Adipose tissue (tissue), 3 donors: ENCODE results near the gene CASP14. TPM values are rescaled to one million over a fixed set of nuclear protein-coding genes. Genes with fewer than 3 reads are reported as not detected.
"Not testable (repeated sequence)": the region's sequence is repeated elsewhere in the genome, so short reads cannot be mapped to it uniquely, and the experiment has no call there.

Source experiments
- H3K27ac ChIP-seq: one replicate; pipeline ENCODE4 v1.5.1; 2013; ENCODE audit warnings: low read depth, low read length
- WGBS, 3 donors: extraction: QIAGEN DNeasy Blood & Tissue Kit; methylation state at CpG; one replicate each; pipeline ENCODE4 v1.1.7; 2013; 5-methylcytosine and 5-hydroxymethylcytosine counted together
- polyA plus RNA-seq, 3 donors: library from polyadenylated mRNA; stranded (reverse); fragments of 200-250 nt; gene quantifications; one replicate each; pipeline ENCODE4 v1.2.3, GENCODE V29; 2013
- donor health status: healthy with polysubstance abuse.
- donor health status: Bipolar disorder and iron deficiency.
- donor health status: healthy.

CASP14 gene, protein sequence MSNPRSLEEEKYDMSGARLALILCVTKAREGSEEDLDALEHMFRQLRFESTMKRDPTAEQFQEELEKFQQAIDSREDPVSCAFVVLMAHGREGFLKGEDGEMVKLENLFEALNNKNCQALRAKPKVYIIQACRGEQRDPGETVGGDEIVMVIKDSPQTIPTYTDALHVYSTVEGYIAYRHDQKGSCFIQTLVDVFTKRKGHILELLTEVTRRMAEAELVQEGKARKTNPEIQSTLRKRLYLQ
- not detected for polyA plus RNA-seq

DNA sequence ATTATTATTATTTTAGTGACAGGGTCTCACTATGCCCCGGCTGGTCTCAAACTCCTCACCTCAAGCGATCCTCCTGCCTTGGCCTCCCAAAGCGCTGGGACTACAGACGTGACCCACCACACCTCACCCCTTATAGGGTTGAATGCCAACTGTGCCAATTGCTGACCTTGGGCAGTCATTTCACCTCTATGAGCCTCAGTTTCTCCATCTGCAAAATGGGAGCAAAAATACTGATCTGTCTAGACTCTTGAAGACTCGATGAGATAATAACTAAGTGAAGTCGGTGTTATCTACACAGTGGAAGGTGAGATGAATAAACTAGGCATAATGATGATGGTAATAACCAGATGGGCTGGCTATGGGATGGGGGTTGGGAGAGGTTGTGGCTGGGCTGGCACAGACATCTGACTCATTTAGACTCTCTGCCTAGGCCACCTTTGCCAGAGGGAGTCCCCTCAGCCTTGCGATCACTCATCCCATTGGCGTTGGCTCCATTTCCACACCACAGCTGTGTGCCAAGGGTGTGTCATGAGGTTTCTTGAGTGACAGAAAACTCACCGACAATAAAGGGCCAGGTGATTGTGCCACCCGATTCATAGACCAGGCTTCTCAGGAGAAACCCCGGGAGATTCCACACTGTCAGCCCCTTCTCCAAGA is at the start of gene CASP14:
Gene CASP14, plus strand, starts transcription at position 596 of the 657 bp plus-strand sequence. CDS start 2,772 bp downstream, outside the sequence.
- H3K27ac ChIP-seq: no peak within 1 kb of the TSS
- 87 to 92% (median 91%) methylated on average over 11 of the region's 11 CpGs for WGBS, 3 donors

DNA sequence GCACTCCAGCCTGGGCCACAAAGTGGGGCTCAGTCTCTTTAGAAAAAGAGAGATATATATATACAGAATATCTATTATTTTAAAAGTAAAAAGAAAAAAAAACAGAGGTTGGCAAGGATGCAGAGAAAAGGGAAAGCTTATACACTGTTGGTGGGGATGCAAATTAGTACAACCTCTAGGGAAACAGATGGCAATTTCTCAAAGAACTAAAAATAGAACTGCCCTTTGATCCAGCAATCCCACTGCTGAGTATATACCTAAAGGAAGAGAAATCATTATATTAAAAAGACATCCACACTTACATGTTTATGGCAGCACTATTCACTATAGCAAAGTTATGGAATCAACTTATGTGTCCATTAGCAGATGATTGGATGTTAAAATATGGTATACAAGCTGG is 41.0 kb upstream of the CASP14 start:
- no peak overlapping the region for H3K27ac ChIP-seq

DNA sequence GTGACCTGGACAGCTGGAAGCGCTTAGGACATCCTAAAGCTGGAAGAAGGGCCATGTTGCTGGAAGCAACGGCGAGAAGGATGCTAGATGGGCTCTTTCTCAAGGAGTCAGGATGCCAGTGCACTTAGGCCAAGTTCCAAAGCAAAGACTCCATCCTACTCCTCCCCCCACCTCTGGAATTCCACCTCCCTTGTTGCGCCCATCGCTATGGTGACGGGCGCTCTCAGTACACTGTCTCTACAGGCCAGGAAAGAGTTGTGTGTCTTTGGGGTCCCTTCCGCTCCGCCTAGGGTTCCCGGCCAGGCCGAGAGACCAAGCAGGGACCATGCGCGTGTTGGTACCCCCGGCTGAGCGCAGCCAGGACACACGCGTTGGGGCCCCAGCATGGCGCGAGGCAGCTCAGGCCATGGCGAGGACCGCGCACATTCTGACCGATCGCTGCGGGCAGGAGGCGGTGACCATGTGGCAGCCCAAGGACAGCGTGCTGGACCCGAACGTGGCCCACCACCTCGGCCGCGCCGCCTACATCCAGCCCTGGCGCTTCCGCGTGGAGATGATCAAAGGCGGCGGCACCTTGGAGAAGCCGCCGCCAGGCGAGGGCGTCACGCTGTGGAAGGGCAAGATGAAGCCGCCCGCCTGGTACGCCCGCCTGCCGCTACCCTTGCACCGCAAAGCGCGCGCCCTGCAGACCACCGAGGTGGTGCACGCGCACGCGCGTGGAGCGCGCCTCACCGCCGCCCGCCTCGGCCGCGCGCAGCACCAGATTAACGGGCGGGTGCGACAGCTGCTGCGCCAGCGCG is 38.6 kb upstream of the CASP14 start:
- 4 to 15% (median 6%) methylated on average over 56 to 73 of the region's 73 CpGs for whole genome bisulfite sequencing, 3 donors
- H3K27ac ChIP-seq: no peak overlapping the region

DNA sequence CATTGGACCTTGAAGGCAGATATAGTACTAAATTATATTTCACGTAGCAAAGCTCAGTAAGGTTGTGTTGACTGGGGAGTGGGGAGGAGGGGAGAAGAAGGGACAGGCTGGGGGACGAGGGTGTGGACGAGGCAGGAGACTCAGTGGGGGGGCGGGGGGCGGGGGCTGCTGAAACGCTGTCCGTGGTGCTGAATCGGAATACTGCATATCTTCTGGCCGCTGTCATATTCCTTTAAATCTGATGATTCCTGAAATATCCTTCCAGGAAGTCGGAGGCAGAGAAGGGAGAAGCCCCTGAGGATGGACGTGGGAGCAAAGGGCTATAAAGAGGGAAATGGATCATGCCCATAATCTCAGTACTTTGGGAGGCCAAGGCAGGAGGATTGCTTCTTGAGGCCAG is 34.7 kb upstream of the CASP14 start:
- no peak overlapping the region for H3K27ac ChIP-seq
- WGBS, 3 donors: 10 to 16% (median 14%) methylated on average over 9 to 11 of the region's 11 CpGs

DNA sequence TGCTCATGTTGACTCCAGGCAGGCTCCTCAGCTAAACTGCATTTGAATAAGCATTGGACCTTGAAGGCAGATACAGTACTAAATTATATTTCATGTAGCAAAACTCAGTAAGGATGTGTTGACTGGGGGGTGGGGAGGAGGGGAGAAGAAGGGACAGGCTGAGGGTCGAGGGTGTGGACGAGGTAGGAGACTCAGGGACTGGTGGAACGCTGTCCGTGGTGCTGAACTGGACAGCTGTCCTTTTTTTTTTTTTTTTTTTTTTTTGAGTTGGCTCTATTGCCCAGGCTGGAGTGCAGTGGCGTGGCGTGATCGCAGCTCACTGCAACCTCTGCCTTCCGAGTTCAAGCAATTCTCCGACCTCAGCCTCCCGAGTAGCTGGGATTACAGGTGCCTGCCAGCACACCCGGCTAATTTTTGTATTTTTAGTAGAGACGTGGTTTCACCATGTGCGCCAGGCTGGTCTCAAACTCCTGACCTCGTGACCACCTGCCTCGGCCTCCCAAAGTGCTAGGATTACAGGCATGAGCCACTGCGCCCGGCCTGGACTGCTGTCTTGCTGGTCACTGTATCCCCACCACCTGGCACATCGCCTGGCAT is 33.2 kb upstream of the CASP14 start:
- H3K27ac ChIP-seq: no peak overlapping the region
- WGBS, 3 donors: 35 to 39% (median 37%) methylated on average over 18 of the region's 18 CpGs

DNA sequence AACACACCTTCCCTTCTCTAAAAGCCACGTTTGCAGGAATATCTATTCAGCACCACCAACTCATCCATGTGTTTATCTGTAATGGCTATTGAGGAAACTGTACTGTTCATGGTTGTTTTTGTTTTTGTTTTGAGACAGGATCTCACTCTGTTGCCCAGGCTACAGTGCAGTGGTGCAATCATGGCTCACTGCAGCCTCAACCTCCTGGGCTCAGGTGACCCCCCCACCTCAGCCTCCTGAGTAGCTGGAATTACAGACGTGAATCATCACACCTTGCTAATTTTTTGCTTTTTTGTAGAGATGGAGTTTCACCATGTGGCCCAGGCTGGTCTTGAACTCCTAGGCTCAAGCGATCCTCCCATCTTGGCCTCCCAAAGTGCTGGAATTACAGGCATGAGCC is 30.4 kb upstream of the CASP14 start:
- not testable (repeated sequence) for H3K27ac ChIP-seq
- 63 to 67% (median 64%) methylated on average over 3 of the region's 3 CpGs for WGBS, 3 donors

DNA sequence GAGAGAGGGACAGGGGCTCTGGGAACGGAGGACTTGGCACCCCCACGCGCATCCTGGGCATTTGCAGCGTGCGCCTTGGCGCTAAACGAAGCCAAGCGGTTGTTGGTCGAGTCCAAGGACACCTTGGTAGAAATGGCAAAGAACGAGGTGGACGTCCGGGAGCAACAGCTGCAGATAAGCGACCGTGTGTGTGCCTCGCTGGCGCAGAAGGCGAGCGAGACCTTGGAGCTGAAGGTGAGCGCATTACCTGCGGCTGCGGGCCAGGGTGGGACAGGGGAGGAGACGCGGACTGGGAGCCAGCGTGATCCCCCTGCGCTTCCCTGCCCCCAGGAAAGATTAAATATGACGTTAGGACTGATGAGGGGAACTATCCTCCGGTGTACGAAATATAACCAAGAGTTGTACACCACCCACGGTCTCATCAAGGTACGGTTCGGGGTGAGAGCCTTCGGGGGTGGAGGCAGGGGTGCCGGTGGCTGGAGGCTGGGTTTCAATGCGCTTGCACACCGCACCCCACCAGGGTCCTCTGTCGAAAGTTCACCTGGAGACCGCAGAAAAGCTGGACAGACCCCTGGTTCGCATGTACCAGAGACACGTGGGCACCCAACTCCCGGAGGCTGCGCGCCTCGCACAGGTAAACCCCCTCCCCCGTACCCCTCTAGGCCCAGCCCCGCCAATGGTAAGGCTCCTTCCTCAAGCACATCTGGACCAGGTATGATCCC is 27.8 kb upstream of the CASP14 start:
- WGBS, 3 donors: 75 to 78% (median 77%) methylated on average over 44 to 45 of the region's 45 CpGs
- H3K27ac ChIP-seq: no peak overlapping the region

DNA sequence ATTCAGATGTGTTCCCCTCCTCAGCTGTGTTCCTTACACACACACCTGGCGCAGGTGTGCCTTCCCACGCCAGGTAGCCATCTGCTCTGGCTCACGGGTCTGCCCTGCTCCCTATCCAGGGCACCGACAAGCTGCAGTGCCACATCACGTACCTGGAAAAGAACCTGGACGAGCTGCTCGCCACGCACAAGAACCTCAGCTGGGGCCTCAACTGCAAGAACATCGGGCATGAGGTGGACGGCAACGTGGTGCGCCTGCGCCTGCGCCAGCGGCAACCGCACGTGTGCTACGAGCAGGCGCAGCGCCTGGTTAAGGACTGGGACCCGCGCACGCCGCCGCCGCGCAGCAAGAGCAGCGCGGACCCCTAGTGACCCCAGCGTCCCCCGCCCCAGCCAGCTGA is 26.5 kb upstream of the CASP14 start:
- WGBS, 3 donors: 13 to 24% (median 22%) methylated on average over 31 of the region's 31 CpGs

DNA sequence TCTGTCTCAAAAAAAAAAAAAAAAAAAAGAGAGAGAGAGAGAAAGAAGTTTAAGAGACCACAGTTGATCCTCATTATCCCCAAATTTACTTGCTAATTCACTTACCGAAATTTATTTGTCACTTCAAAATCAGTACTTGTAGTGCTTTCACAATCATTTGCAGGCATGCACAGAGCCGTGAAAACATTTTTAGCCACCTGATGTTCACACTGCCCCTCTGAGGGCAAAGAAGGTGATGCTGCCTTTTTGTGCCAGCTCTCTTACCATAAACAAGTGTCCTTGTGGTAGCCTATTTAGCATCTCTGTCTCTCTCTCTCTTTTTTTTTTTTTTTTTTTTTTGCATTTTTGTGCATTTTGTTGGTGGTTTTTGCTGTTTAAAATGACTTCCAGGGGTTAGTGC is 24.1 kb upstream of the CASP14 start:
- H3K27ac ChIP-seq: no peak overlapping the region
- WGBS, 3 donors: 24 to 32% (median 31%) methylated on average over 2 of the region's 2 CpGs

More for the DNA sequence above, 26.5 kb upstream of the CASP14 start:
- H3K27ac ChIP-seq: no peak overlapping the region

DNA sequence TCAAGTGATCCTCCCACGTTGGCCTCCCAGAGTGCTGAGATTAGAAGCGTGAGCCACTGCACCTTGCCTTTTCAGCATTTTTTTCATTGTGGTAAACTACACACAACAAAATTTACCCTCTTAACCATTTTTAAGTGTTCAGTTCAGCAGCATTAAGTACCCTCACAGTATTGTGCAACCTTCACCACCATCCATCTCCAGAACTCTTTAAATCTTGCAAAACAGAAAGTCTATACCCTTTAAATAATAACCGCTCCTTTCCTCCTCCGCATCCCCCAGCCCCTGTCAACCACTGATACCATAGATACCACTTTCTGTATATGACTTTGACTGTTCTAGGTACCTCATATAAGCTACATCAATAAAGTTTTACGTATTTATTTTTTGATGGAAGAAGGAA is 20.8 kb upstream of the CASP14 start:
- H3K27ac ChIP-seq: no peak overlapping the region
- 63 to 76% (median 67%) methylated on average over 5 of the region's 5 CpGs for WGBS, 3 donors

DNA sequence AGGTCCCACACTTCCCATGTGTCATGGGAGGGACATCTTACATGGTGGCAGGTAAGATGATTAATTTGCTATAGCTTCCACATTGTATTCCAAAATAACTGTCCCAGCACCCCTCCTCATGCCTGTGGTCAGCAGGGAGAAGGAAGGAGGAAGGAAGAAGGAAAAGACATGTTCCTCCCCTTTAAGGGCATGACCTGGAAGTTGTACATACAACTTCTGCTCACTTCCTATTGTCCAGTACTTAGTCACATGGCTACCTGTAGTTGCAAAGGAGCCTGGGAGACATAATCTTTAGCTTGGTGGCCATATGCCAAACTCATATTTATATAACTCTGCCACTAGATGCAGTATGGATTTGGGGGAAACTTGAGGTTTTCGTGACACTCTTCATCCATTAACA is 17.6 kb upstream of the CASP14 start:
- WGBS, 3 donors: 74 to 84% (median 76%) methylated on average over 1 of the region's 1 CpG
- no peak overlapping the region for H3K27ac ChIP-seq

DNA sequence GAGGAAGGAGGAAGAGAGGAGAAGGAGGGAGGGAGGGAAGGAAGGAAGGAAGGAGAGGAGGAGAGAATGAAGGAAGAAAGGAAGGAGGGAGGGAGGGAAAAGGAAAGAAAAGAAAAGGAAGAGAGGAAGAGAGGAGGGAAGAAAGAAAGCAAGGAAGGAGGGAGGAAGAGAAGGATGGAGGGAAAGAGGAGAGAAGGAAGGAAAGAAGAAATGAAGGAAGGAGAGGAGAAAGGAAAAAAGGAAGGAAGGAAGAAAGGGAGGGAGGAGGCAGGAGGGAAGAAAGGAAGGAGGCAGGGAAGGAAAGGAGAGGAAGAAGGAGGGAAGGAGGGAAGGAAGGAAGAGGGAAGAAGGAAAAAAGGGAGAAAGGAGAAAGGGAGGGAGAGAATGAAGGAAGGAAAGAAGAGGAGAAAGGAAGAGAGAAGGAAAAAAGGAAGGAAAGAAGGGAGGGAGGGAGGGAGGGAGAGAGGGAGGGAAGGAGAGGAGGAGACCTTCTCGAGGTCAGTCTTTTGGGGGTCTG is 13.4 kb upstream of the CASP14 start:
- WGBS, 3 donors: 43 to 70% (median 67%) methylated on average over 1 of the region's 1 CpG

DNA sequence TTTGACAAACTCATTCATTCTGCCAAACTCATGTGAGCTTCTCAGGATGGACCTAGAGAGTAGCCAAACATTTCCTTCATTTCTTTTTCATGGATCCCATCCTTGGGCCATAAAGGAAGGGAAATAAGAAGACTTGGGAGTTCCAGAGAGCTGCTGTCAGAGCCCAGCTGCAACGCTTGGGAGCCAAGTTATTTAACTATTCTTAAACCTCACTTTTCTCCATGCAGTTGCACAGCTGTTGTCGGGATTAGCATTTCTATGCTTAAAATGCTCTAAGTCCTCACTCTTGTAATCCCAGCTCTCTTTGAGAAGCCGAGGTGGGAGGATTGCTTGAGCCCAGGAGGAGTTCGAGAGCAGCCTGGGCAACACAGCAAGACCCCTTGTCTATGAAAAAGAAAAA is 11.7 kb upstream of the CASP14 start:
- 42 to 58% (median 52%) methylated on average over 4 of the region's 4 CpGs for WGBS, 3 donors
- H3K27ac ChIP-seq: no peak overlapping the region

More for the DNA sequence above, 13.4 kb upstream of the CASP14 start:
- no peak overlapping the region for H3K27ac ChIP-seq

DNA sequence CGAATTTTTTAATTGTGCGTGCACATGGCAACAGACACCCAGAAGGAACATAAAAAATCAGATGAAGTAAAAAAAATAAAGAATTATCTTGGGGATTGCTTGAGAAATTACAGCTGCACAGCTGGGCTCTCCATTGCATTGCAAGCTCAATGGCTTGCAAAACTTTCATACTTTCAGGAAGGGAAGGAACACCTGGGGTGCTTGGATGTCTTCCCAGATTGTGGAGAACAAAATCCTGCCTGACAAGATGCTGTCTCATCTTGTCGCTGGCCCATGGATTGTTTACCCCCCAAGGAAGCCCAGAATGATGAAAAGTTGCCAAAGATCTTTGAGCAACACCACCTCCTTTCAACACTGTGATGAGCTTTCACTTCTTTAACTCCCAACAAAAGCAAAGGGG is 11.0 kb upstream of the CASP14 start:
- WGBS, 3 donors: 49 to 57% (median 55%) methylated on average over 3 of the region's 3 CpGs
- no peak overlapping the region for H3K27ac ChIP-seq

DNA sequence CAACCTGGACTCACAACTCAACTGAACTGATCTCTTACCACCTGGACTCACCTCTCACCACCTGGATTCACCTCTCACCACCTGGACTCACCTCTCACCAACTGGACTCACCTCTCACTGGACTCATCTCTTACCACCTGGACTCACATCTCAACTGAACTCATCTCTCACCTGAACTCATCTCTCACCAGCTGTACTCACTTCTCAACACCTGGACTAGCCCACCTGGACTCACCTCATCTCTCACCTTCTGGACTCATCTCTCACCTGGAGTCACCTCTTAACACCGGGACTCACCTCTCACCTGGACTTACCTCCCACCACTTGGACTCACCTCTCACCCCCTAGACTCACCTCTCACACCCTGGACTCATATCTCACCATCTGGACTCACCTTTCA is 7.3 kb upstream of the CASP14 start:
- H3K27ac ChIP-seq: no peak overlapping the region
- 71 to 86% (median 83%) methylated on average over 1 of the region's 1 CpG for WGBS, 3 donors

DNA sequence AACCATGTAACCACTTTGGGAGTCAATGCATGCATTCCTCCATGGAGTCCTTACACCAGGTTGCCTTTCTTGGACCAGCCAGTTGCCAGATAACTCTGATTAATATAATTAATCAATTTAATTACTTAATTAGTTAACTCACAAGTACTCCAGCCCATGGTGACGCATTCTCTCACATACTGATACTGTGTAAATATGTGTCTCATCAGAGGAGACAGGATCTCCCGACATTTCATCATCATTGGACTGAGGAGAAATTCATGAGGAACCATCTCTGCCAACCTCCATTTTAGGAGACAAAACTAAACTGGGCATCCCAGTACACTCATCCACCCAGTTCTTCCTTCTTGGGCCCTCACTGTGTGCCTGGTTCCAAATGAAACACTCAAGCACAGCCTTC is 6.5 kb upstream of the CASP14 start:
- 80 to 94% (median 88%) methylated on average over 2 of the region's 2 CpGs for WGBS, 3 donors

DNA sequence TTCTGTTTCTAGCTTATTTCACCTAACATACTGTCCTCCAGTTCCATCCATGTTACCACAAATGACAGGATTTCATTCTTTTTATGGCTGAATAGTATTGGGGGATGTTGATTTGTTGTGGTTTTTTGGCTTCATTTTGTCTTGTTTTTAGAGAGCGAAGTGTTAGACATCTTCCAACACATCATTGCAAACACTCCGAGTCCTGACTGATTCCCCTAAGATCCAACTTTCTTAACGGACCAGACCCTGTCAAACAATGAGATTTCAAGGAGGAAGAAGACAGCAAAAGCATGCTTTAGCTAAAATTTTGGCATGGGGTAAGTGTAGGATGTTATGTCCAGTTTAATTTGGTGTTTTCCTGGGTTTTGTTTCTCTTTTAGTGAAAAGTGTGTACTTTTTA is 3.8 kb upstream of the CASP14 start:
- 46 to 79% (median 53%) methylated on average over 3 of the region's 3 CpGs for WGBS, 3 donors
- no peak overlapping the region for H3K27ac ChIP-seq

More for the DNA sequence above, 6.5 kb upstream of the CASP14 start:
- no peak overlapping the region for H3K27ac ChIP-seq

DNA sequence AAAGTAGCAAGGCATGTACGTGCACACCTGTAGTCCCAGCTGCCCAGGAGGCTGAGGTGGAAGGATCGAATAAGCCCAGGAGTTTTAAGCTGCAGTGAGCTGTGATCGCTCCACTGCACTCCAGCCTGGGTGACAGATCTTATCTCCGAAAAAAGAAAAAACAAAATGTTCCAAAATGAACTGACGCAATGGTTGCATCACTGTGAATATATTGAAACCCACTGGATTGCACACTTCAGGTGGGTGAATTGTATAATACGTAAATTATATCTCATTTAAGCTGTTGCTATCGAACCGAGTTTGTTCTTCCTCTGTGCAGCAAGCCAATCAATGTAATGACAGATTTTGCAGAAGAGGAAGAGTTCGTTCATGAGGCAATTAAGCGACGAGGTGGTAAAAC is 1.6 kb upstream of the CASP14 start:
- 55 to 81% (median 56%) methylated on average over 11 of the region's 11 CpGs for WGBS, 3 donors
- H3K27ac ChIP-seq: no peak overlapping the region
